Activated CD8-positive, alpha-beta T cell treated with anti-CD3 and anti-CD28 coated beads, Interleukin-2, amount 10 ng/mL, durations not matched to agents 7 days and 5 days (primary cell): ENCODE data around the gene MAP3K13. TPM values are rescaled to one million over a fixed set of nuclear protein-coding genes. Genes with fewer than 3 reads are reported as not detected.

Source experiments
- ATAC-seq: fragments of 150-1000 bp; cut with Tn5 transposase; one replicate; pipeline ENCODE4 v1.10.0; 2021; ENCODE audit warnings: moderate library complexity
- CTCF ChIA-PET: fragments of 350-600 bp; sonication (Branson Sonifier 250); formaldehyde crosslinking; loops from one replicate; lab custom pipeline; 2021; ENCODE audit warnings: antibody characterized with exemption; lab: Charles Lee
- POLR2A ChIA-PET: fragments of 350-600 bp; sonication (Branson Sonifier 250); formaldehyde crosslinking; loops from one replicate; lab custom pipeline; 2021; ENCODE audit warnings: antibody characterized with exemption; lab: Charles Lee
- DNase-seq: peaks from one replicate; pipeline ENCODE4 v3.0.0-alpha.2; 2020
- H3K27ac Mint-ChIP-seq: one replicate; pipeline ENCODE4 v1.8.0; 2021; ENCODE audit warnings: mild to moderate bottlenecking, mixed read lengths
- H3K27me3 Mint-ChIP-seq: one replicate; pipeline ENCODE4 v1.8.0; 2021; ENCODE audit warnings: low read depth, mixed read lengths
- H3K36me3 Mint-ChIP-seq: one replicate; pipeline ENCODE4 v1.8.0; 2021; ENCODE audit warnings: low read depth, mixed read lengths
- H3K4me1 Mint-ChIP-seq: one replicate; pipeline ENCODE4 v1.8.0; 2021; ENCODE audit warnings: low read depth, mixed read lengths
- H3K4me3 Mint-ChIP-seq: one replicate; pipeline ENCODE4 v1.8.0; 2021; ENCODE audit warnings: mild to moderate bottlenecking, mixed read lengths
- H3K9me3 Mint-ChIP-seq: one replicate; pipeline ENCODE4 v1.8.0; 2022; ENCODE audit warnings: mixed read lengths; ENCODE audit not compliant: insufficient read depth
- total RNA-seq, 2 experiments: library from RNA; stranded (reverse); gene quantifications; one replicate each; pipeline ENCODE4 v1.2.3, GENCODE V29; 2021

MAP3K13 gene
- total RNA-seq, 2 experiments from 2014 or later = 10.6 to 12.4 TPM

GRCh38 chr3:185526349-185526951 lies 163.5 kb downstream of the MAP3K13 start:
- ATAC-seq (no peak), DNase-seq (no peak)
- POLR2A ChIA-PET = interaction anchor here (0.7 kb wide), 1 partner anchor 14 kb away, joined by 3 read pairs; no protein-coding TSS in a partner anchor
- no peaks in the 10 kb centered on the region for H3K4me1 Mint-ChIP-seq
- peaks cover 6% of the 10 kb centered on the region for H3K27me3 Mint-ChIP-seq
- CTCF ChIA-PET = interaction anchor here (1.1 kb wide), 1 partner anchor 12 kb away, joined by 3 read pairs; no protein-coding TSS in a partner anchor
- H3K27ac Mint-ChIP-seq = no peak overlapping the region
- H3K4me3 Mint-ChIP-seq = no peak overlapping the region
- H3K9me3 Mint-ChIP-seq = no peaks in the 10 kb centered on the region
- H3K36me3 Mint-ChIP-seq = no peaks in the 10 kb centered on the region

GRCh38 chr3:185527364-185527763 lies 164.4 kb downstream of the MAP3K13 start:
- Mint-ChIP-seq H3K27ac (no peak overlapping the region), H3K9me3 (no peaks in the 10 kb centered on the region), H3K4me3 (no peak overlapping the region), H3K36me3 (no peaks in the 10 kb centered on the region), H3K27me3 (peaks cover 6% of the 10 kb centered on the region), H3K4me1 (no peaks in the 10 kb centered on the region)
- CTCF ChIA-PET = interaction anchor here (1.1 kb wide), 1 partner anchor 11 kb away, joined by 3 read pairs; no protein-coding TSS in a partner anchor
- no peak for ATAC-seq
- POLR2A ChIA-PET = no interaction called here
- DNase-seq = no peak

- no peaks in the 10 kb centered on the region for H3K4me1 Mint-ChIP-seq
- H3K27me3 Mint-ChIP-seq = peaks cover 6% of the 10 kb centered on the region
- ATAC-seq (no peak), DNase-seq (no peak)
- no peak overlapping the region for H3K27ac Mint-ChIP-seq
- no peaks in the 10 kb centered on the region for H3K9me3 Mint-ChIP-seq
- POLR2A ChIA-PET = no interaction called here
- CTCF ChIA-PET = interaction anchor here (1.6 kb wide), 1 partner anchor 30 kb away, joined by 5 read pairs; no protein-coding TSS in a partner anchor
- no peak overlapping the region for H3K4me3 Mint-ChIP-seq
- H3K36me3 Mint-ChIP-seq = no peaks in the 10 kb centered on the region
Observed at GRCh38 chr3:185528532-185528931, 165.6 kb downstream of the MAP3K13 start.

GRCh38 chr3:185530856-185531255 lies 167.9 kb downstream of the MAP3K13 start:
- ATAC-seq (no peak), DNase-seq (no peak)
- POLR2A ChIA-PET = interaction anchor here (1.1 kb wide), 1 partner anchor 32 kb away, joined by 3 read pairs; the partner anchor contains the start of gene TMEM41A
- Mint-ChIP-seq H3K36me3 (no peaks in the 10 kb centered on the region), H3K27me3 (peaks cover under 1% of the 10 kb centered on the region), H3K9me3 (no peaks in the 10 kb centered on the region), H3K4me3 (no peak overlapping the region), H3K27ac (no peak overlapping the region), H3K4me1 (no peaks in the 10 kb centered on the region)
- CTCF ChIA-PET = no interaction called here

GRCh38 chr3:185532901-185533300 lies 170.0 kb downstream of the MAP3K13 start:
- peaks cover 7% of the 10 kb centered on the region for H3K4me1 Mint-ChIP-seq
- no peak for DNase-seq
- H3K9me3 Mint-ChIP-seq = no peaks in the 10 kb centered on the region
- no peaks in the 10 kb centered on the region for H3K27me3 Mint-ChIP-seq
- ChIA-PET CTCF (interaction anchor here (0.6 to 1.4 kb wide), 2 partner anchors 27 to 584 kb away, joined by 3 to 4 read pairs; no protein-coding TSS in a partner anchor), POLR2A (no interaction called here)
- no peak overlapping the region for H3K27ac Mint-ChIP-seq
- ATAC-seq = no peak
- peaks cover 2% of the 10 kb centered on the region for H3K36me3 Mint-ChIP-seq
- H3K4me3 Mint-ChIP-seq = no peak overlapping the region

- no peak for DNase-seq
- Mint-ChIP-seq H3K27ac (no peak overlapping the region), H3K9me3 (no peaks in the 10 kb centered on the region), H3K36me3 (peaks cover 2% of the 10 kb centered on the region), H3K4me3 (no peak overlapping the region), H3K4me1 (peaks cover 7% of the 10 kb centered on the region), H3K27me3 (no peaks in the 10 kb centered on the region)
- ChIA-PET POLR2A (interaction anchor here (1.8 kb wide), 1 partner anchor 52 kb away, joined by 8 read pairs; the partner anchor contains the start of gene SENP2), CTCF (no interaction called here)
- no peak for ATAC-seq
Observed at GRCh38 chr3:185534511-185534910, 171.6 kb downstream of the MAP3K13 start.

GRCh38 chr3:185537369-185537970 lies 174.5 kb downstream of the MAP3K13 start:
- H3K4me1 Mint-ChIP-seq = peaks cover 7% of the 10 kb centered on the region
- peaks cover 2% of the 10 kb centered on the region for H3K36me3 Mint-ChIP-seq
- DNase-seq (peak; percentile 43), ATAC-seq (peak; percentile 91)
- no peaks in the 10 kb centered on the region for H3K27me3 Mint-ChIP-seq
- CTCF ChIA-PET = no interaction called here
- peak overlapping the region; percentile 83 for H3K27ac Mint-ChIP-seq
- no peak overlapping the region for H3K4me3 Mint-ChIP-seq
- H3K9me3 Mint-ChIP-seq = no peaks in the 10 kb centered on the region
- POLR2A ChIA-PET = no interaction called here

Other genes starting within 250 kb of the MAP3K13 start
- gene C3orf70, start 210.1 kb upstream of the MAP3K13 start, total RNA-seq = under 1 TPM in 1 of 2 experiments, not detected in 1; 0.13 TPM
- 1 to 10 TPM; 4.8 to 4.9 TPM for gene EHHADH, start 109.1 kb upstream of the MAP3K13 start, total RNA-seq
- gene TMEM41A, start 135.9 kb downstream of the MAP3K13 start, total RNA-seq = 10 to 100 TPM; 20.3 to 21.6 TPM
- not detected for gene LIPH, start 189.5 kb downstream of the MAP3K13 start, total RNA-seq
- gene SENP2, start 223.2 kb downstream of the MAP3K13 start, total RNA-seq = 10 to 100 TPM; 27.5 to 28.9 TPM